C4-2B (cell line): ENCODE measurements around the gene ZSWIM4.

Experiments
- ZFX ChIP-seq: fragments of 450-650 bp; IDR thresholded peaks from 2 replicates; pipeline ENCODE4 v1.6.1; 2017
- TF ChIP-seq, protein P1 (sequence below): fragments of 450-650 bp; conservative IDR thresholded peaks from 2 replicates; pipeline ENCODE4 v1.5.1; 2017; ENCODE audit warnings: mild to moderate bottlenecking

- TF ChIP-seq, protein P1, sequence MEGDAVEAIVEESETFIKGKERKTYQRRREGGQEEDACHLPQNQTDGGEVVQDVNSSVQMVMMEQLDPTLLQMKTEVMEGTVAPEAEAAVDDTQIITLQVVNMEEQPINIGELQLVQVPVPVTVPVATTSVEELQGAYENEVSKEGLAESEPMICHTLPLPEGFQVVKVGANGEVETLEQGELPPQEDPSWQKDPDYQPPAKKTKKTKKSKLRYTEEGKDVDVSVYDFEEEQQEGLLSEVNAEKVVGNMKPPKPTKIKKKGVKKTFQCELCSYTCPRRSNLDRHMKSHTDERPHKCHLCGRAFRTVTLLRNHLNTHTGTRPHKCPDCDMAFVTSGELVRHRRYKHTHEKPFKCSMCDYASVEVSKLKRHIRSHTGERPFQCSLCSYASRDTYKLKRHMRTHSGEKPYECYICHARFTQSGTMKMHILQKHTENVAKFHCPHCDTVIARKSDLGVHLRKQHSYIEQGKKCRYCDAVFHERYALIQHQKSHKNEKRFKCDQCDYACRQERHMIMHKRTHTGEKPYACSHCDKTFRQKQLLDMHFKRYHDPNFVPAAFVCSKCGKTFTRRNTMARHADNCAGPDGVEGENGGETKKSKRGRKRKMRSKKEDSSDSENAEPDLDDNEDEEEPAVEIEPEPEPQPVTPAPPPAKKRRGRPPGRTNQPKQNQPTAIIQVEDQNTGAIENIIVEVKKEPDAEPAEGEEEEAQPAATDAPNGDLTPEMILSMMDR = no peak
- TF ChIP-seq ZFX = no peak
Observed at GRCh38 chr19:13848798-13849676, 53.8 kb downstream of the ZSWIM4 start.
